K562 (cell line): ENCODE data around the gene PLA2G4D. TPM values are rescaled to one million over a fixed set of nuclear protein-coding genes. Genes with fewer than 3 reads are reported as not detected.

Experiments
- ATAC-seq: fragments of 200-7000 bp; cut with Tn5 transposase; 3 replicates; pipeline ENCODE4 v1.9.1; 2020; ENCODE audit warnings: moderate library complexity
- BruUV-seq: library from RNA; stranded (reverse); fragments of 400-500 nt; replicated peaks from 2 replicates; lab custom pipeline; 2021; lab: Mats Ljungman, UMichigan
- CTCF ChIA-PET: fragments of 300-600 bp; formaldehyde crosslinking; extraction: SDS; loops from one replicate; lab custom pipeline; 2021; ENCODE audit warnings: low intra/inter-chr PET ratio; lab: Yijun Ruan, JAX
- POLR2A ChIA-PET: fragments of 300-600, 350-650 bp; sonication (Branson Sonifier 250); formaldehyde crosslinking; extraction: SDS; loops from one replicate; lab custom pipeline; 2021; ENCODE audit warnings: antibody characterized with exemption, inconsistent platforms; lab: Yijun Ruan, JAX
- DNase-seq, 4 experiments: peaks; one replicate each; pipeline versions ENCODE4 v3.0.0 to v3.0.0-alpha.2; 2011 to 2018; ENCODE audit warnings: low spot score in 3 of 4, mixed read lengths in 3 of 4; ENCODE audit errors: extremely low read depth in 1 of 4
- FAIRE-seq: peaks from 2 replicates; lab custom pipeline; 2011; peaks lifted over from hg19 to GRCh38; lab: Jason Lieb, UNC
- H2AFZ ChIP-seq: 2 replicates; pipeline ENCODE4 v1.6.0; 2011; ENCODE audit warnings: low read depth, low read length, control low read depth, inconsistent platforms
- H3K27ac ChIP-seq: fragments of 200-600 bp; 3 replicates; pipeline ENCODE4 v1.8.0; 2011; ENCODE audit warnings: low read depth, mild to moderate bottlenecking, control low read depth, inconsistent platforms, low read length, moderate library complexity, mixed read lengths; ENCODE audit errors: extremely low read depth
- H3K27me3 ChIP-seq, 2 experiments: fragments of 300-600 bp in 1 of 2; 2 replicates in 1 of 2; 3 replicates in 1 of 2; pipeline versions ENCODE4 v1.6.0 to v1.8.0; 2011; ENCODE audit warnings: inconsistent platforms in 2 of 2, low read length in 2 of 2, mild to moderate bottlenecking in 1 of 2, mixed read lengths in 1 of 2, moderate library complexity in 1 of 2; ENCODE audit not compliant: control insufficient read depth in 2 of 2, insufficient read depth in 2 of 2
- H3K36me3 ChIP-seq: fragments of 300-600 bp; 3 replicates; pipeline ENCODE4 v1.8.0; 2011; ENCODE audit warnings: mild to moderate bottlenecking, low read length, inconsistent platforms; ENCODE audit not compliant: control insufficient read depth, insufficient read depth
- H3K4me1 ChIP-seq, 2 experiments: fragments of 200-600 bp in 1 of 2; replicated peaks in 1 of 2; 2 replicates in 1 of 2; 3 replicates in 1 of 2; pipeline versions ENCODE4 v1.5.1 to v1.8.0; 2011; ENCODE audit warnings: inconsistent platforms in 2 of 2, low read length in 2 of 2, mild to moderate bottlenecking in 1 of 2, mixed read lengths in 1 of 2, moderate library complexity in 1 of 2; ENCODE audit not compliant: control insufficient read depth in 2 of 2, insufficient read depth in 2 of 2
- H3K4me2 ChIP-seq: 2 replicates; pipeline ENCODE4 v1.6.1; 2011; ENCODE audit warnings: low read length, control low read depth, inconsistent platforms, mixed read lengths; ENCODE audit not compliant: insufficient read depth
- H3K4me3 ChIP-seq: fragments of 200-600 bp; sonication (generic), shearing (Covaris generic); 2 replicates; pipeline ENCODE4 v1.5.1; 2016; ENCODE audit warnings: control low read depth, inconsistent platforms
- H3K79me2 ChIP-seq: fragments of 200-600 bp; 3 replicates; pipeline ENCODE4 v1.8.0; 2011; ENCODE audit warnings: low read length, inconsistent platforms; ENCODE audit not compliant: control insufficient read depth, insufficient read depth
- H3K9ac ChIP-seq, 2 experiments: 2 replicates each; pipeline versions ENCODE4 v1.6.0 to v1.6.1; 2011; ENCODE audit warnings: low read depth in 2 of 2, low read length in 2 of 2, control low read depth in 1 of 2, inconsistent platforms in 1 of 2, mild to moderate bottlenecking in 1 of 2, mixed read lengths in 1 of 2; ENCODE audit not compliant: insufficient read depth in 1 of 2
- H3K9me1 ChIP-seq: one replicate; pipeline ENCODE4 v1.6.0; 2011; ENCODE audit warnings: inconsistent platforms, mild to moderate bottlenecking, low read length, moderate library complexity; ENCODE audit not compliant: control insufficient read depth, insufficient read depth
- H3K9me3 ChIP-seq: replicated peaks from 2 replicates; pipeline ENCODE4 v1.5.1; 2011; ENCODE audit warnings: low read depth, low read length, inconsistent platforms; ENCODE audit not compliant: control insufficient read depth, insufficient read depth
- H4K20me1 ChIP-seq: replicated peaks from 2 replicates; pipeline ENCODE4 v1.6.1; 2011; ENCODE audit warnings: low read length, inconsistent platforms, mixed read lengths; ENCODE audit not compliant: control insufficient read depth, insufficient read depth
- CEBPG ChIP-seq, 3 experiments: fragments of 200-800 bp in 1 of 3; sonication (Bioruptor generic) in 1 of 3; sonication (generic) in 1 of 3; formaldehyde crosslinking in 1 of 3; IDR thresholded peaks in 2 of 3; conservative IDR thresholded peaks in 1 of 3; 2 replicates each; pipeline versions ENCODE4 v1.6.1 to v1.8.0; 2016 to 2022; ENCODE audit warnings: missing compliant biosample characterization in 2 of 3, missing genetic modification characterization in 2 of 3, mild to moderate bottlenecking in 1 of 3, missing genetic modification reagents in 1 of 3
- CREBBP ChIP-seq: IDR thresholded peaks from one replicate; pipeline ENCODE4 v1.6.1; 2012; ENCODE audit warnings: low read depth, mild to moderate bottlenecking, control low read depth, inconsistent platforms, low read length
- ETV1 ChIP-seq: fragments of 450-650 bp; conservative IDR thresholded peaks from 2 replicates; pipeline ENCODE4 v1.6.1; 2016; ENCODE audit warnings: missing genetic modification characterization, control low read depth, low read depth, missing compliant biosample characterization
- ETV6 ChIP-seq, 3 experiments: fragments of 150-350 bp in 1 of 3; sonication (generic) in 1 of 3; formaldehyde crosslinking in 1 of 3; IDR thresholded peaks; 2 replicates each; pipeline versions ENCODE4 v1.6.1 to v1.8.0; 2014 to 2022; ENCODE audit warnings: borderline replicate concordance in 2 of 3, low read depth in 2 of 3, antibody characterized with exemption in 1 of 3, low read length in 1 of 3, mild to moderate bottlenecking in 1 of 3, missing genetic modification reagents in 1 of 3
- FOXA3 ChIP-seq, 2 experiments: fragments of 450-650 bp in 1 of 2; sonication (generic) in 1 of 2; formaldehyde crosslinking; IDR thresholded peaks in 1 of 2; conservative IDR thresholded peaks in 1 of 2; 2 replicates each; pipeline versions ENCODE4 v1.4.0 to v1.8.0; 2020 to 2022; ENCODE audit warnings: mild to moderate bottlenecking in 2 of 2, missing genetic modification reagents in 1 of 2
- GABPA ChIP-seq: fragments of 200-800 bp; sonication (Bioruptor generic); conservative IDR thresholded peaks from 2 replicates; pipeline ENCODE4 v1.6.1; 2016; ENCODE audit warnings: low read depth, missing genetic modification characterization, missing compliant biosample characterization
- HDGF ChIP-seq: fragments of 450-650 bp; IDR thresholded peaks from 2 replicates; pipeline ENCODE4 v1.6.1; 2016
- KHSRP ChIP-seq: fragments of 450-650 bp; IDR thresholded peaks from 2 replicates; pipeline ENCODE4 v1.6.1; 2017
- KLF10 ChIP-seq: fragments of 250-450 bp; sonication (Bioruptor Pico); IDR thresholded peaks from 2 replicates; pipeline ENCODE4 v1.6.1; 2021; ENCODE audit warnings: matching md5 sums
- MCM7 ChIP-seq, 2 experiments: fragments of 450-650 bp; IDR thresholded peaks; 2 replicates each; pipeline ENCODE4 v1.6.1; 2016 to 2018
- RAD51 ChIP-seq: fragments of 450-650 bp; IDR thresholded peaks from 2 replicates; pipeline ENCODE4 v1.7.1; 2016; ENCODE audit warnings: low read depth, mild to moderate bottlenecking, borderline replicate concordance
- SAFB2 ChIP-seq: fragments of 200-400 bp; formaldehyde crosslinking; IDR thresholded peaks from 2 replicates; pipeline ENCODE4 v1.6.1; 2018; ENCODE audit warnings: borderline replicate concordance, low read length, low read depth, moderate library complexity; ENCODE audit not compliant: severe bottlenecking
- SRF ChIP-seq, 2 experiments: fragments of 250-450, 450-650 bp in 1 of 2; sonication (Bioruptor Pico) in 1 of 2; sonication (generic) in 1 of 2; formaldehyde crosslinking; IDR thresholded peaks; 2 replicates each; pipeline versions ENCODE4 v1.5.0 to v1.5.1; 2020 to 2022; ENCODE audit warnings: mild to moderate bottlenecking in 1 of 2, missing genetic modification reagents in 1 of 2
- XRCC5 ChIP-seq: fragments of 200-400 bp; formaldehyde crosslinking; IDR thresholded peaks from 2 replicates; pipeline ENCODE4 v1.6.1; 2017; ENCODE audit warnings: low read depth, mild to moderate bottlenecking, low read length
- ZNF134 ChIP-seq: fragments of 250-450 bp; sonication (Bioruptor Pico); conservative IDR thresholded peaks from 2 replicates; pipeline ENCODE4 v1.4.0; 2020
- ZNF263 ChIP-seq: sonication (generic); formaldehyde crosslinking; IDR thresholded peaks from 2 replicates; pipeline ENCODE4 v1.8.0; 2022; ENCODE audit warnings: mild to moderate bottlenecking, missing genetic modification reagents, borderline replicate concordance
- WGBS: fragments of 100-300 bp; shearing (Covaris generic); methylation state at CpG from one replicate; pipeline ENCODE4 v1.1.6; 2016; ENCODE audit warnings: low coverage, mixed read lengths; ENCODE audit not compliant: insufficient coverage; ENCODE audit errors: missing lambda C conversion rate; 5-methylcytosine and 5-hydroxymethylcytosine counted together
- in situ Hi-C: fragments of 300-500 bp; cut with MboI; formaldehyde crosslinking; loops from 4 replicates; pipeline ENCODE4 v1.15.0; 2018; ENCODE audit warnings: inconsistent platforms, mixed read lengths
- intact Hi-C: fragments of 100-400 bp; cut with micrococcal nuclease; formaldehyde crosslinking; loops from 2 replicates; pipeline ENCODE4 v1.14.2; 2022
- polyA plus RNA-seq, 8 experiments: library from polyadenylated mRNA; depleted of rRNA in 4 of 8; stranded (reverse) in 5 of 8; unstranded in 3 of 8; fragments of >200 nt; fragmentation: Nextera tagmentation in 2 of 8; fragmentation: Illumina TruSeq in 1 of 8; extraction: Ambion mirVana in 2 of 8; extraction: Trizol in 1 of 8; gene quantifications; 2 replicates each; pipeline versions ENCODE4 v1.2.1 to v1.2.3, GENCODE V29; 2011 to 2014; ENCODE audit warnings: inconsistent platforms in 1 of 8, missing spikeins in 1 of 8
- total RNA-seq, 7 experiments: library from RNA; depleted of rRNA in 6 of 7; stranded (reverse); fragments of >200 nt in 6 of 7; fragmentation: Illumina TruSeq in 2 of 7; extraction: Trizol in 2 of 7; gene quantifications; 2 replicates each; pipeline versions ENCODE4 v1.2.1 to v1.2.3, GENCODE V29; 2011 to 2021; ENCODE audit warnings: low replicate concordance in 1 of 7
- TF ChIP-seq, protein P1 (sequence below): fragments of 200-800 bp; sonication (Bioruptor generic); IDR thresholded peaks from 2 replicates; pipeline ENCODE4 v1.6.1; 2017; ENCODE audit warnings: missing genetic modification characterization, missing compliant biosample characterization

The PLA2G4D gene
- total and polyA plus RNA-seq, 9 of the 15 experiments (the other 6 are each of a cell fraction or from before 2014, with no cell fraction given): 0.04 TPM; not detected in 8

- Histone ChIP-seq H3K79me2 (no peaks in the 10 kb centered on the region), H3K9me1 (no peaks in the 10 kb centered on the region), H2AFZ (no peak overlapping the region), H3K4me2 (no peak overlapping the region), H4K20me1 (no peaks in the 10 kb centered on the region), H3K27ac (no peak overlapping the region), H3K4me3 (no peak overlapping the region), H3K9ac (no peak overlapping the region), H3K4me1 (no peaks in the 10 kb centered on the region), H3K36me3 (no peaks in the 10 kb centered on the region), H3K27me3 (peaks cover 22 to 56% of the 10 kb centered on the region in 2 experiments; a peak in 3 of 5 replicates), H3K9me3 (no peaks in the 10 kb centered on the region)
- ChIA-PET CTCF (interaction anchor here (0.7 kb wide), 1 partner anchor 40 kb away, joined by 3 read pairs; no protein-coding TSS in a partner anchor), POLR2A (interaction anchor here (0.6 to 1.6 kb wide), 3 partner anchors 12 to 1889 kb away, joined by 3 read pairs; no protein-coding TSS in a partner anchor)
- BruUV-seq: no TSS peak
- no peak for ATAC-seq
- no peak for FAIRE-seq
- in situ Hi-C loops (no loop called here), intact Hi-C loops (no loop called here)
- no peak for TF ChIP-seq ZNF263 (CRISPR knock-in tag)
- TF ChIP-seq CEBPG (CRISPR knock-in tag; IDR thresholded peaks at IDR 0.05): no peak
- no peak for TF ChIP-seq CEBPG (tag; conservative IDR thresholded peaks at IDR 0.05 in 1 of 2, IDR thresholded peaks at IDR 0.05 in 1 of 2)
- no peak for TF ChIP-seq SRF (CRISPR knock-in tag; IDR thresholded peaks at IDR 0.05)
- TF ChIP-seq KHSRP: no peak
- TF ChIP-seq, protein P1, sequence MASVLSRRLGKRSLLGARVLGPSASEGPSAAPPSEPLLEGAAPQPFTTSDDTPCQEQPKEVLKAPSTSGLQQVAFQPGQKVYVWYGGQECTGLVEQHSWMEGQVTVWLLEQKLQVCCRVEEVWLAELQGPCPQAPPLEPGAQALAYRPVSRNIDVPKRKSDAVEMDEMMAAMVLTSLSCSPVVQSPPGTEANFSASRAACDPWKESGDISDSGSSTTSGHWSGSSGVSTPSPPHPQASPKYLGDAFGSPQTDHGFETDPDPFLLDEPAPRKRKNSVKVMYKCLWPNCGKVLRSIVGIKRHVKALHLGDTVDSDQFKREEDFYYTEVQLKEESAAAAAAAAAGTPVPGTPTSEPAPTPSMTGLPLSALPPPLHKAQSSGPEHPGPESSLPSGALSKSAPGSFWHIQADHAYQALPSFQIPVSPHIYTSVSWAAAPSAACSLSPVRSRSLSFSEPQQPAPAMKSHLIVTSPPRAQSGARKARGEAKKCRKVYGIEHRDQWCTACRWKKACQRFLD: no peak
- no peak for TF ChIP-seq SAFB2
- TF ChIP-seq ZNF134 (CRISPR knock-in tag): no peak
- TF ChIP-seq FOXA3 (CRISPR knock-in tag; conservative IDR thresholded peaks at IDR 0.05 in 1 of 2, IDR thresholded peaks at IDR 0.05 in 1 of 2): no peak
- TF ChIP-seq MCM7 (IDR thresholded peaks at IDR 0.05): no peak
- no peak for TF ChIP-seq XRCC5
- no peak for TF ChIP-seq ETV1 (tag)
- TF ChIP-seq RAD51: no peak
- no peak for TF ChIP-seq ETV6 (IDR thresholded peaks at IDR 0.05; ENCODE audit: borderline replicate concordance in 1 of 2, low read depth in 2 of 2, low read length in 1 of 2)
- TF ChIP-seq ETV6 (CRISPR knock-in tag; IDR thresholded peaks at IDR 0.05; ENCODE audit: borderline replicate concordance): no peak
- TF ChIP-seq KLF10 (CRISPR knock-in tag): no peak
- TF ChIP-seq HDGF: no peak
- TF ChIP-seq CREBBP: no peak
- TF ChIP-seq GABPA (tag): no peak
- DNase-seq: no peak
- 3% methylated on average over 6 of the region's 7 CpGs for WGBS
These were observed 396 bp downstream of the PLA2G4D start for GRCh38 chr15:42093966-42094365.
